ENCODE measurements around the gene TBC1D3I.
"Not testable (repeated sequence)": the region's sequence is repeated elsewhere in the genome, so short reads cannot be mapped to it uniquely, and the experiment has no call there.

The TBC1D3I gene

GRCh38 chr17:36264470-36264869 lies at the start of gene TBC1D3I:
TBC1D3I (minus strand) TSS chr17:36264570; CDS start chr17:36262985, 1,585 bp downstream.
- DNase-seq, result not testable (repeated sequence)

DNA sequence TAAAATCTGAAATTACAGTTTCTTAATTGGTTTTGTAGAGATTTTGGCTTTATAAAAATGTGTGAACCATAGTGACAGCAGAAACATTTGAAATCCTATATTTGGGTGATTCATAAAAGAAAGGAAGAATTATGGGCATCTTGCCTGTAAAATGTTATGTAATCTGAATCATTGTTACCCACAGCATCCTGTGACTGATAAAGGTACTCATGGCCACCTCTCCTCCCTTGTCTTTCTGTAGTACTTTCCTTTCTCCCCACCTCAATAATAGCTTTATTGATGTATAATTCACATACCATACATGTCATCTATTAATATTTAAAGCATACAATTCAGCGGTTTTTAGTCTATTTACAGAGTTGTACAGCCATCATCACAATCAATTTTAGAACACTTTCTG lies 30.8 kb upstream of the TBC1D3I start:
- DNase-seq, result not testable (repeated sequence)

DNA sequence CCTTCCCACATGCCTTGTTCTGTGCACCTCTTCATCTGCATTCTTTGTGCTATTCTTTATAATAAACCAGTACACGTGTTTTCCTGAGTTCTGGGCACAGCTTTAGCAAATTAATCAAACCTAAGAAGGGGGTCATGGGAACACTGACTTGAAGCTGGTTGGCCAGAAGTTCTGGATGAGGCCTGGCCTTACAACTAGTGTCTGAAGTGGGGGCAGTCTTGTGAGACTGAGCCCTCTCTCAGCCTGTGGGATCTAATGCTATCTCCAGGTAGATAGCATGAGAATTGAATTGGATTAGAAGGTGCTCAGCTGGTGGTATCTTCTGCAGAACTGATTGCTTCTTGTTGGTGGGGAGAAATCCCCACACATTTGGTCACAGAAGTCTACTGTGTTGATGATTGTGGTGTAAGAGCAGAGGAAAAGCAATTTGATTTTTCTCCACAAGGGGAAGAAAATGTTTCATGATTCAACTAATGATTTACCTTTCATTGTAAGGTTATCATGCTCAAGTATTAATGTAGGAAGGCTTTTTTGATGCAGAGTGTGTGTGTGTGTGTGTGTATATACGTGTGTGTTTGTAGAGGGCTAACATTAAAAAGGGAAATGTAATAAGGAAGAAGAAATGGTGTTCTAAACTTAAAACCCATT lies 25.7 kb upstream of the TBC1D3I start:
- not testable (repeated sequence) for DNase-seq

DNA sequence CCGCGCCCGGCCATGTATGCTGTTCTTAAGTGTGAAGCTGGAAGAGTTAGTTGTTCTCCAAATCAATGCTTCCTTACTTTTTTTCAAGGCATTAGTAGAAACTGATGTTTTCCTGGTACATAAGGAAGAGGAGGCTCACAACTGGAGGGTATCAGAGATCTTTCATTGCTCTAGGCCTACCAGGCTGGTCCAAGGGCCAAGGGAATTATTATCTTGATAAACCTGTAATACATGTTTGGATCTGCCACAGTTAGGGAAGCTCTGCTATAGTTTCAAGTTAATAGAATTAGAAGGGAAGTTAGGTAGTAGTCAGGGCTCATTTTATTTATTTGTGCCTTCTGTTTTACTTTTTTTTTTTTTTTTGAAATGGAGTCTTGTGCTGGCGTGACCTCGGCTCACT lies 19.8 kb upstream of the TBC1D3I start:
- not testable (repeated sequence) for DNase-seq

DNA sequence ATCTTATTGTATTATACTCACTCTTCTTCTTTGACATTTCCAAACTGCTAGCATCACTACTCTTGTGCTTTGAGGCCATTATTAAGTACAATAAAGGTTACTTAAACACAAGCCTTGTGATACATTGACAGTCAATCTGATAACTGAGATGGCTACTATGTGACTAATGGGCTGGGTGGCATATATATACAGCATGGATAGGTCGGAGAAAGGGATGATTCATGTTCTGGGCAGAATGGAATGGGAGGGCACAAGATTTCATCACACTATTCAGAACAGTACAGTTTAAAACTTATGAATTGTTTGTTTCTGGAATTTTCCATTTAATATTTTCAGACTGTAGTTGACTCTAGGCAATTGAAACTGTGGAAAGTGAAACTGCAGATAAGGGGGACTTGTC lies 18.9 kb upstream of the TBC1D3I start:
- DNase-seq, result not testable (repeated sequence)

DNA sequence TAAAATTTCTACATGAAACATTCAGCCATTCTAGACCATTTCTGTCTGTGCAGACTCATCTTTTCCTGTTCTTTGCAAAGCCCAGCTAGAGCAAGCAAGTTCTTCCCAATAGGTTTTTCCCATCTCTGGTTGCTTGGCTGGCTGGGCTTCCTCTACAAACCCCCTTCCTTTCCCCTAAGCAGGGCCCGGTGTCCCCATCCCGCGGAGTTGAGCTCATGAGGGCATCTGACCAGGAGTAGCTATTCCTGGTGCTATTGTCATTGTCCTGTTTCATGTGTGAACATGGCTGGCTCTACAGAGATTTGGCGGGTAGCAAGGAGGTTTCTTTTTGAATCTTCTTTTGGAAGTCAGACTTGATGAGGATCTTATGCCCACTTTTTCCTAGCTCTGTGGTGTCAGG lies 22.3 kb downstream of the TBC1D3I start:
- not testable (repeated sequence) for DNase-seq

- not testable (repeated sequence) for DNase-seq
Observed at GRCh38 chr17:36229644-36230043, 34.7 kb downstream of the TBC1D3I start.

GRCh38 chr17:36222967-36223366 lies 41.4 kb downstream of the TBC1D3I start:
- DNase-seq, result not testable (repeated sequence)

DNA sequence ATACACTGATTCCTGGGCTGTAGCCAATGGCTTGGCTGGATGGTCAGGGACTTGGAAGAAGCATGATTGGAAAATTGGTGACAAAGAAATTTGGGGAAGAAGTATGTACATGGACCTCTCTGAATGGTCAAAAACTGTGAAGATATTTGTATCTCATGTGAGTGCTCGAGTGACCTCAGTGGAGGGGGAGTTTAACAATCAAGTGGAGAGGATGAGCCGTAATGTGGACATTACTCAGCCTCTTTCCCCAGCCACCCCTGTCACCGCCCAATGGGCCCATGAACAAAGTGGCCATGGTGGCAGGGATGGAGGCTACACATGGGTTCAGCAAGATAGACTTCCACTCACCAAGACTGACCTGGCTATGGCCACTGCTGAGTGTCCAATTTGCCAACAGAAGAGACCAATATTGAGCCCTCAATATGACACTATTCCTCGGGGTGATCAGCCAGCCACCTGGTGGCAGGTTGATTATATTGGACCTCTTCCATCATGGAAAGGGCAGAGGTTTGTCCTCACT lies 42.7 kb downstream of the TBC1D3I start:
- DNase-seq, result not testable (repeated sequence)

GRCh38 chr17:36220737-36221580 lies 43.4 kb downstream of the TBC1D3I start:
- not testable (repeated sequence) for DNase-seq

DNA sequence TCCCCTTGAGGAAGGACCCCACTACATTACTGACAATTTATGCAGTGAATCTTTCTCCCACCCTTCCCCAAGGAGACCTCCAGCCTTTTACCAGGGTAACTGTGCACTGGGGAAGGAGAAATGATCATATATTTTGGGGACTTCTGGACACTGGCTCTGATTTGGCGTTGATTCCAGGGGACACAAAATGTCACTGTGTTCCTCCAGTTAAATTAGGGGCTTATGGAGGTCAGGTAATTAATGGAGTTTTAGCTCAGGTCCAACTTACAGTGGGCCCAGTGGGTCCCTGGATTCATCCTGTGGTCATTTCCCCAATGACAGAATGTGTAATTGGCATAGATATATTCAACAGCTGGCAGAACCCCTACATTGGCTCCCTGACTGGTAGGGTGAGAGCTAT lies 44.8 kb downstream of the TBC1D3I start:
- not testable (repeated sequence) for DNase-seq

DNA sequence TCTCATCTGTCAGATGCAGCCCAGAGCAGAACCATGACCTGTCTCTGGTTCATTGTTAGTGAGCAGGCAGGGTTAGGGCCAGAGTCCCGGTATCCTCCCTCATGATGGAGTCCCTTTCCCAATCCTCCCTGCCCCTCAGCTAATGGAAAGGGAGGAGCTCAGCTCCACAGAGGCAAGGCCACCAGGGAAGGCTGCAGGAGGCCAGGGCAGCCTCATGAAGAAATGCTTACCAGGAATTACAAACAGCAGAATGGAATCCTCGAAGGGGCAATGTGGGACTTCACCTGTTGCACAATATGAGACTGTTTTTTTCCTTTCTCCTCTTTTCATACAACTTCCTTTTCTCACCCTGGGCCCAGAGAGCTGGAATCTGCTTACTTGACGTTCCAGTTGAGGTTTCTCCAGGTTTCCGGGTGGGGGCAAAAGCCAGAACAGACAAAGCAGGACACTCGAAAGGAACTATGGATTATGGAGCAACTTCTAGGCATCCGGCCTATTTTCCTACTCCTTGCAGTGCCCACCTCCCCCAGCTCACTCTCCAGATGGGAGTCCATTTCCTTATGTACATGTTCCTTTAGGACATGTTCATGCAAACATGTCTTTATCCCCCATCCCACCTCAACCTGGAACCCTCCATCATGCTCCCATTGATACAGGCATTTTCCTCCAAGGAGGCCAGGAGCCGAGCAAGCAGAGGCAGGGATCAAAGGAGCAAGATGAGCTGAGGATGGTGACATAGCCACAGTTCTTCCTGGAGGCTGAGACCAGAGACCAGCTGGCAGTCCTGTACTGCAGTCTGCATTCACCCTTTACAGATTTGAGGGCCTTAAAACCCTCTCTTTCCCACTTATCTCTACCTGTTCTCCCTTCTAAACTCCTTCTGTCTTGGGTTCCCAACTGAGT lies 48.7 kb downstream of the TBC1D3I start:
- DNase-seq, result not testable (repeated sequence)

GRCh38 chr17:36214918-36215317 lies 49.5 kb downstream of the TBC1D3I start:
- no peak for DNase-seq

GRCh38 chr17:36213695-36214094 lies 50.7 kb downstream of the TBC1D3I start:
- no peak for DNase-seq

GRCh38 chr17:36212966-36213365 lies 51.4 kb downstream of the TBC1D3I start:
- no peak for DNase-seq

DNA sequence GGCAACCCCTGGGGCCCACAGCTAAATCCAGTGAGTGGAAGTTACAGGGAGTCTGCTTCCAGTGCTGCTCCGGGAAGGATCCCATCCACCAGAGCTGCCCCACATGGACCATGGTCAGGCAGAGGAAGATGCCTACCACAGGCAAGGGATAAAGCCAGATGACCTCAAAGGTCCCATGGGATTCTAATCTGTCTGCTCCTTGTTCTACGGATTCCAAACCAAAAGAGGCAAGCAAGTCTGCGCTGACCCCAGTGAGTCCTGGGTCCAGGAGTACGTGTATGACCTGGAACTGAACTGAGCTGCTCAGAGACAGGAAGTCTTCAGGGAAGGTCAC lies 52.1 kb downstream of the TBC1D3I start:
- no peak for DNase-seq

DNA sequence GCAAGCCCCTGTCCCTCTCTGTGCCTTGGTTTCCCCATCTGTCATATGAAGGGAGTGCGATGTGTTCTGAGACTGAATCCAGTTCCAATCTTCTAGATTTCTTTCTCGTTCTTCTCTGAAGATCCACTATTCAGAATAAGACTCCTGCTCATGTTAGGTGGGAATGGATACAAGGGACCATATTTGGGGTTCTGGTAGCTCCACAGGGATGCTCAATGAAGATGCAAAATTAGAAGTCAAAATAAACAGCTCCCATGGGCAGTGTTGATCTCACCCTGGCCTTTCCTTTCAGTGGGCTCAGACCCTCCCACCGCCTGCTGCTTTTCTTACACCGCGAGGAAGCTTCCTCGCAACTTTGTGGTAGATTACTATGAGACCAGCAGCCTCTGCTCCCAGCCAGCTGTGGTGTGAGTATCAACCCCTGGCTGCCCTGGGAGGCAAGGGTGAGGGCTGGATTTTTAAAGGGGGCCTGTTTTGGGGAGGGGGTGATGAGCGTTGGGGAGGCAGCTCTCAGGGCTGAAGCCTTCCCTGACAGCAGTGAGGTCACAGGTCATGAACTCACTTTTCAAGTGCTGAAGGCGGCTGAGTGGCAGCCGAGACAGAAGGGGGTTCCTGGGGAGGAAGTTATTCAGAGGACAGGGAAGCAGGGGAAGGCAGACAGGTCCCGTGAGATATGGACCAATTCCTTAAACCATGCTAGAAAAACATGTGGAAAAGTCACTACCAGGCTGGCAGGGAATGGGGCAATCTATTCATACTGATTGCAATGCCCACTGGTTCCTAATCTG lies 52.7 kb downstream of the TBC1D3I start:
- not testable (repeated sequence) for DNase-seq

DNA sequence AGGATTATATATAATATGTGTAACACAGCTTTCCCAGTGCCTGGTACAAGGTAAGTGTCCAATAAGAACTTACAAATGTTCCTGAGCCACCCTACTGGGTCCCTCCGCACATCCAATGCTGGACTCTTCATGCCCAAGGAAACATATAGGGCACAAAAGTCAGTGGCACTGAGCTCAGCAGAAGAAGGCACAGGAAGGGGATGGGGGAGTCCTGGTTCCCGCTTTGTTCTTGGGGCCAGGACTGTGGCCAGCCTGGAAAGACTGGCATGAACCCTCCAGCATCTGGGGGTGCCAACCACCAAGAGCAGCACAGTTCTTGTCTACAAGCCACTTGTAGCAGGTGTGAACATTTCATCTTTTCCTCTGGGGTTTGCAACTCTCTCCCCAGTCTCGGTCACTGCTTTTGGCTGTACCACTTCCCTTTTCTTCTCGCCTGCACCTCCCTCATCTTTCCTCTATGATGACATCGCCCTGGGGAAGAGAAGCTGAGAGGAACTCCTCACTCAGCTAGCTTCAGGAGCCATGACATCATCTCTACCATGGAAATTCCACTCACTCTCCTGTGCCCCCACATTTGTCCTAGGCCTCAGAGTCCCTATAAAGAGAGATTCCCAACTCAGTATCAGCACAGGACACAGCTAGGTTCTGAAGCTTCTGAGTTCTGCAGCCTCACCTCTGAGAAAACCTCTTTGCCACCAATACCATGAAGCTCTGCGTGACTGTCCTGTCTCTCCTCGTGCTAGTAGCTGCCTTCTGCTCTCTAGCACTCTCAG lies 53.7 kb downstream of the TBC1D3I start, which contains the start of gene CCL4L2:
Gene CCL4L2 (plus strand): TSS at position 625 of the 773 bp plus-strand sequence.
- not testable (repeated sequence) for DNase-seq

- DNase-seq, result no peak
Observed at GRCh38 chr17:36209575-36209974, 54.8 kb downstream of the TBC1D3I start.

DNA sequence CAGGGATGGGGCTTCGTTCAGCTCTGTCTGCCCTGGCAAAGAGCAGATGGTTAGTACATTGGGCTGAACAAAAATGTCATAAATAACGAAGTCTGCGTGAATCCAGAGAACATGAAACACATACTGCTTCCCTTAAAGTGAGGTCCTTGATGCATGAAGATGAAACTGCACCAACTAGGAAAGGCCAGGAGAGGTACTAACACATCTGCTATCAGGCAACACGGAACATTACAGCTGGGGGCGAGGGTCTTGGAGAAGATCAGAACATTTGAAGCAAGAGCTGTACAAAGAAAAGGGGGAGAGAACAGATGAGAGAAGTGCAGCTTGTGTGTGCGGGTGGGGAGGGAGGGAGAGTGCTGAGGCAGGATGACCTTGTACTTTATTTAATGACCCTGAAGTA lies 57.0 kb downstream of the TBC1D3I start:
- not testable (repeated sequence) for DNase-seq

DNA sequence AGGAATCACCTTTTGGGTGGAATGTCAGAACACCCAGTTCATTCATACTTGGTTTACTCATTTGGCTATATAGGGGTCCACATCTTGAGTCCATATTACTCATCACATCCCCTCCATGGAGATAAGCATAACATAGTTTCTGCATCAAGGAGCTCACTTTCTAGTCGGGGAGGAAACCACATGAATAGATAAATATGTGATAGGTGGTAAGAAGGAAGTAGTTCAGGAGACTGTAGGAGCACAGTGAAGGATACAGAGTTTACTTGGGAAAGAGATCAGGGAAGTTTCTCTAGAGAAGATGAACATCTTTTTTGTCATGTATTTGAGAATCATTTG lies 57.9 kb downstream of the TBC1D3I start:
- not testable (repeated sequence) for DNase-seq
